ENCODE measurements around the gene BATF. TPM values are rescaled to one million over a fixed set of nuclear protein-coding genes. Genes with fewer than 3 reads are reported as not detected.

BATF gene
- total RNA-seq, 5 donors from 2014 or later (not counting 1 experiment from before 2014, with no cell fraction given), result 12.0 to 22.4 (median 19.2) TPM

DNA sequence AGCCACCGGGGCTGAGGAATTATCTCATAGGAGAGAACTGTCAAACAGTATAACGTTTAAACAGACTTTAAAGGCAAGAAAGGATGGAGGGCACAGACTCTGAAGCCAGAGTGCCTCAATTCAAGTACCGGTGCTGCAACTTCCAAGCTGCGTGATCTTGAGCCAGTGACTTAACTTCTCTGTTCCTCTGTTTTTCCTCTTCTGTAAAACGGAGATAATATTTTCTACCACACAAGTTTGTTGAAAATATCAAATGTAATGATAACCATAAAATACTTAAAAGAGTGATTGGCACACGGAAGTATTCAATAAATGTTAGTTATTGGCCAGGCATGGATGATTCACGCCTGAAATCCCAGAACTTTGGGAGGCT, 18.2 kb downstream of the BATF start:
- ChIA-PET POLR2A (interaction anchor here in 1 of 2 donors (1.7 kb wide), 1 partner anchor 13 kb away, joined by 8 read pairs; no protein-coding TSS in a partner anchor), CTCF (interaction anchor here in 1 of 2 donors (0.5 to 1.6 kb wide), 4 partner anchors 19 to 22 kb away, joined by 3 to 7 read pairs (median 4); partner anchors contain the start of gene BATF)
- Mint-ChIP-seq H3K9me3 (no peaks in the 10 kb centered on the region), H3K27ac (peak overlapping the region; percentile 96 to 99), H3K4me1 (peaks cover 55 to 80% (median 76%) of the 10 kb centered on the region in 3 donors), H3K4me3 (peak overlapping the region in 2 of 3 donors; percentile 3 to 17), H3K36me3 (peaks cover 19% of the 10 kb centered on the region), H3K27me3 (no peaks in the 10 kb centered on the region)
- Histone ChIP-seq H3K4me1 (ENCODE audit: control insufficient read depth in 1 of 2, extremely low read depth in 1 of 2, insufficient read depth in 2 of 2, low read length in 2 of 2) (peaks cover 14 to 78% of the 10 kb centered on the region in 2 experiments), H3K27ac (ENCODE audit: low read length) (peak overlapping the region; percentile 97), H3K27me3 (replicated peaks in 1 of 2; ENCODE audit: control insufficient read depth in 2 of 2, extremely low read depth in 1 of 2, insufficient read depth in 2 of 2, low read length in 1 of 2) (no peaks in the 10 kb centered on the region), H3K9me3 (no peaks in the 10 kb centered on the region), H3K4me3 (ENCODE audit: control insufficient read depth in 1 of 2, extremely low read depth in 1 of 2, low read length in 1 of 2) (no peak overlapping the region), H3K36me3 (ENCODE audit: control insufficient read depth in 2 of 2, extremely low read depth in 1 of 2, insufficient read depth in 1 of 2, low read length in 1 of 2) (peaks cover 0 to 10% of the 10 kb centered on the region in 2 donors)
- 60% methylated on average over 2 of the region's 7 CpGs for WGBS (ENCODE audit: insufficient coverage)
- DNase-seq, result no peak
- ATAC-seq (replicated peaks in 1 of 4), result no peak

DNA sequence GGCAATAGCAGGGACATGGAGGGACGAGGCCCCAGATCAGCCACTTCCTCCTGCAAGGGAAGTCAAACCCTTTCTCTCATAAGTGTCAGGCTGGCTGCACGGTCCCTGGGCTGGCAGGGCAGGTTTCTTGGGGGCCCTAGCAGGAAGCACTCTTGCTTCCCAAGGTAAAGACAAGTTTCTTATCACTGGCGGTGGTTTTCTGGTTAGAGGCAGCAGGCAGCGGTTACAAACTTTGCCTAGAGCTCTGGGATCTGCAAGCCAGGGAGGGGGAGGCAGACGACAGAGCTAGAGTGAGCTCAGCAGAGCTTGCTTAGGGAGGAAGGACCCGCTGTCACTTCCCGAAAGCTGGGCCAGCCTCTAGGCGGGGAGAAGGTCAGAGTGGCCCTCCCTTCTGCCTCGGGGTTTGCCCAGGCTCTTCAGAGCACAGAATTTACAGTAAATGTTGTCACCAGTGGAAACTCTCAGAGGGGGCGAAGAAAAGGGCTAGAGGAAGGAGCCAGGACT, 20.4 kb downstream of the BATF start:
- peak; percentile 73 to 88 (median 77) for ATAC-seq (replicated peaks in 1 of 4)
- Mint-ChIP-seq H3K4me1 (peaks cover 48 to 72% (median 65%) of the 10 kb centered on the region in 3 donors), H3K4me3 (peak overlapping the region; percentile 70 to 75 (median 71))

DNA sequence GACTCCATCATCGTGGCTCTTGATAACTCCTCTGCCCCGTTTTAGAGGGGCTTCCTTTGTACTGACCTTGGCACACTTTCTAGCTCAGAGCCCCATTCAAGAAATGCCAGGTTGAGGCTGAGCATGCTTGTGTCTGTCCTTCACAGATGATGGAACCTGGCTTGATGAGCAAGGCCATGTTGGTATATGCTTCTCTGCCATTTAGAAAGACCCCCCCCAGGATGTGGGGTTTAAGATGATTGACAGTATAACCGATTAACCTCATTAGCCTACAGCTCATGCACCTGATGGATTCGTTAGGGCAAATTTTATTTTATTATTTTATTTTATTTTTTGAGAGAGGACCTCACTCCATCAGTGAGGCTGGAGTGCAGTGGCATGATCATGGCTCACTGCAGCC, 21.0 kb downstream of the BATF start:
- Histone ChIP-seq H3K27me3 (replicated peaks in 1 of 2; ENCODE audit: control insufficient read depth in 2 of 2, extremely low read depth in 1 of 2, insufficient read depth in 2 of 2, low read length in 1 of 2) (no peaks in the 10 kb centered on the region), H3K9me3 (no peaks in the 10 kb centered on the region), H3K4me3 (ENCODE audit: control insufficient read depth in 1 of 2, extremely low read depth in 1 of 2, low read length in 1 of 2) (peak overlapping the region; percentile 36 to 39), H3K4me1 (ENCODE audit: control insufficient read depth in 1 of 2, extremely low read depth in 1 of 2, insufficient read depth in 2 of 2, low read length in 2 of 2) (peaks cover 14 to 80% of the 10 kb centered on the region in 2 experiments), H3K27ac (ENCODE audit: low read length) (peak overlapping the region; percentile 97), H3K36me3 (ENCODE audit: control insufficient read depth in 2 of 2, extremely low read depth in 1 of 2, insufficient read depth in 1 of 2, low read length in 1 of 2) (peaks cover 0 to 20% of the 10 kb centered on the region in 2 donors)
- no peaks in the 10 kb centered on the region for H3K9me3 Mint-ChIP-seq
- peak overlapping the region; percentile 96 to 99 for H3K27ac Mint-ChIP-seq
- POLR2A ChIA-PET, result interaction anchor here (0.5 to 1.6 kb wide), 5 partner anchors 117 to 1486 kb away, joined by 3 to 9 read pairs (median 5); no protein-coding TSS in a partner anchor
- H3K4me1 Mint-ChIP-seq, result peaks cover 45 to 71% (median 63%) of the 10 kb centered on the region in 3 donors
- CTCF ChIA-PET, result interaction anchor here (0.8 to 2.1 kb wide), 7 partner anchors 12 to 54 kb away, joined by 3 to 11 read pairs (median 5); partner anchors contain the start of gene BATF (in 1 of the 2)
- 6% methylated on average over 2 of the region's 4 CpGs for WGBS (ENCODE audit: insufficient coverage)
- H3K27me3 Mint-ChIP-seq, result no peaks in the 10 kb centered on the region
- DNase-seq (peak in 10 of 35 experiments; percentile 13 to 57 (median 40)), ATAC-seq (replicated peaks in 1 of 4) (peak; percentile 21 to 43 (median 28))
- peak overlapping the region; percentile 70 to 75 (median 71) for H3K4me3 Mint-ChIP-seq
- H3K36me3 Mint-ChIP-seq, result peaks cover 19% of the 10 kb centered on the region

More for the DNA sequence above, 20.4 kb downstream of the BATF start:
- H3K36me3 Mint-ChIP-seq, result peaks cover 14% of the 10 kb centered on the region
- 0% methylated on average over 8 of the region's 10 CpGs for WGBS (ENCODE audit: insufficient coverage)
- Histone ChIP-seq H3K36me3 (ENCODE audit: control insufficient read depth in 2 of 2, extremely low read depth in 1 of 2, insufficient read depth in 1 of 2, low read length in 1 of 2) (peaks cover 0 to 17% of the 10 kb centered on the region in 2 donors), H3K27me3 (replicated peaks in 1 of 2; ENCODE audit: control insufficient read depth in 2 of 2, extremely low read depth in 1 of 2, insufficient read depth in 2 of 2, low read length in 1 of 2) (no peaks in the 10 kb centered on the region), H3K4me3 (ENCODE audit: control insufficient read depth in 1 of 2, extremely low read depth in 1 of 2, low read length in 1 of 2) (peak overlapping the region; percentile 36 to 39), H3K27ac (ENCODE audit: low read length) (peak overlapping the region; percentile 97), H3K4me1 (ENCODE audit: control insufficient read depth in 1 of 2, extremely low read depth in 1 of 2, insufficient read depth in 2 of 2, low read length in 2 of 2) (peaks cover 14 to 84% of the 10 kb centered on the region in 2 experiments), H3K9me3 (no peaks in the 10 kb centered on the region)
- DNase-seq, result peak in 34 of 35 experiments; percentile 46 to 87 (median 74)
- H3K9me3 Mint-ChIP-seq, result no peaks in the 10 kb centered on the region
- ChIA-PET CTCF (interaction anchor here (0.8 to 2.1 kb wide), 8 partner anchors 11 to 54 kb away, joined by 3 to 11 read pairs (median 4); partner anchors contain the start of gene BATF (in 1 of the 2)), POLR2A (interaction anchor here (0.5 to 1.6 kb wide), 4 partner anchors 166 to 1486 kb away, joined by 3 to 9 read pairs (median 6); no protein-coding TSS in a partner anchor)
- H3K27ac Mint-ChIP-seq, result peak overlapping the region; percentile 96 to 99
- no peaks in the 10 kb centered on the region for H3K27me3 Mint-ChIP-seq

DNA sequence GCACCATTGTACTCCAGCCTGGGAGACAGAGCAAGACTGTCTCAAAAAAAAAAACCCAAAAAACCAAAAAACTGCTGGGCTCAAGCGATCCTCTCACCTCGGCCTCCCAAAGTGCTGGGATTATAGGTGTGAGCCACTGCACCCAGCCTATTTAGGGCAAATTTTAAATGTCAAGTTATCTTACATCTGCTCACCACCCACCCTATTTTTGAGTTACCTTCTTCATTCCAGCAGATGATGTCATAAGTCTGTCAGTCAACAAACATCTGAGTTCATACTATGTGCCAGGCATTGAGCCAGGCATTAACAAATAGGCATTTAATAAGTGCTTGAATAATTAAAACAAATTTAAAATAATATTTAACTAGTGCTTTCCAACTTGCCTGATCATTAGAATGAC, 21.5 kb downstream of the BATF start:
- no CpG with 5 or more reads among the region's 2 CpGs for WGBS (ENCODE audit: insufficient coverage)
- Mint-ChIP-seq H3K27ac (peak overlapping the region; percentile 82 to 99), H3K36me3 (peaks cover 21% of the 10 kb centered on the region), H3K9me3 (no peaks in the 10 kb centered on the region), H3K4me3 (no peak overlapping the region), H3K4me1 (peaks cover 41 to 71% (median 60%) of the 10 kb centered on the region in 3 donors), H3K27me3 (no peaks in the 10 kb centered on the region)
- ATAC-seq (replicated peaks in 1 of 4) (no peak), DNase-seq (no peak)
- Histone ChIP-seq H3K36me3 (ENCODE audit: control insufficient read depth in 2 of 2, extremely low read depth in 1 of 2, insufficient read depth in 1 of 2, low read length in 1 of 2) (peaks cover 0 to 22% of the 10 kb centered on the region in 2 donors), H3K4me3 (ENCODE audit: control insufficient read depth in 1 of 2, extremely low read depth in 1 of 2, low read length in 1 of 2) (no peak overlapping the region), H3K9me3 (no peaks in the 10 kb centered on the region), H3K4me1 (ENCODE audit: control insufficient read depth in 1 of 2, extremely low read depth in 1 of 2, insufficient read depth in 2 of 2, low read length in 2 of 2) (peaks cover 14 to 76% of the 10 kb centered on the region in 2 experiments), H3K27me3 (replicated peaks in 1 of 2; ENCODE audit: control insufficient read depth in 2 of 2, extremely low read depth in 1 of 2, insufficient read depth in 2 of 2, low read length in 1 of 2) (no peaks in the 10 kb centered on the region), H3K27ac (ENCODE audit: low read length) (peak overlapping the region; percentile 97)
- POLR2A ChIA-PET, result interaction anchor here in 1 of 2 donors (0.6 to 1.6 kb wide), 2 partner anchors 116 to 285 kb away, joined by 3 to 5 read pairs; no protein-coding TSS in a partner anchor
- CTCF ChIA-PET, result interaction anchor here in 1 of 2 donors (0.8 to 2.0 kb wide), 2 partner anchors 17 to 21 kb away, joined by 3 to 11 read pairs; partner anchors contain the start of gene BATF

DNA sequence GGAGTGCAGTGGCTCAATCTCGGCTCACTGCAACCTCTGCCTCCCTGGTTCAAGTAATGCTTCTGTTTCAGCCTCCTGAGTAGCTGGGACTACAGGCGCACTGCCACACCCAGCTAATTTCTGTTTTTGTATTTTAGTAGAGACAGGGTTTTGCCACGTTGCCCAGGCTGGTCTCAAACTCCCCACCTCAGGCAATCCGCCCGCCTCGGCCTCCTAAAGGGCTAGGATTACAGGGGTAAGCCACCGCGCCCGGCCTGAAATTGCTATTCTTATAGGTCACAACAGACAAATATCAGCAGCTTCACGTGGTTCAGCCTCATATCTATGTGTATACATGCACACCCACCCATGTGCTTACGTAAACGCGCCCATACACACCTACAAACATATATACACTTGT, 23.6 kb downstream of the BATF start:
- peak overlapping the region; percentile 43 to 44 for H3K27ac Mint-ChIP-seq
- WGBS (ENCODE audit: insufficient coverage), result 95% methylated on average over 11 of the region's 13 CpGs
- ATAC-seq (replicated peaks in 1 of 4), result no peak
- H3K27me3 Mint-ChIP-seq, result no peaks in the 10 kb centered on the region
- H3K4me1 Mint-ChIP-seq, result peaks cover 32 to 61% (median 47%) of the 10 kb centered on the region in 3 donors
- Histone ChIP-seq H3K4me3 (ENCODE audit: control insufficient read depth in 1 of 2, extremely low read depth in 1 of 2, low read length in 1 of 2) (no peak overlapping the region), H3K4me1 (ENCODE audit: control insufficient read depth in 1 of 2, extremely low read depth in 1 of 2, insufficient read depth in 2 of 2, low read length in 2 of 2) (peaks cover 14 to 69% of the 10 kb centered on the region in 2 experiments), H3K27ac (ENCODE audit: low read length) (no peak overlapping the region), H3K9me3 (no peaks in the 10 kb centered on the region), H3K27me3 (replicated peaks in 1 of 2; ENCODE audit: control insufficient read depth in 2 of 2, extremely low read depth in 1 of 2, insufficient read depth in 2 of 2, low read length in 1 of 2) (no peaks in the 10 kb centered on the region), H3K36me3 (ENCODE audit: control insufficient read depth in 2 of 2, extremely low read depth in 1 of 2, insufficient read depth in 1 of 2, low read length in 1 of 2) (peaks cover 0 to 22% of the 10 kb centered on the region in 2 donors)
- no peak overlapping the region for H3K4me3 Mint-ChIP-seq
- ChIA-PET POLR2A (no interaction called here), CTCF (no interaction called here)
- peaks cover 21% of the 10 kb centered on the region for H3K36me3 Mint-ChIP-seq
- DNase-seq, result no peak
- H3K9me3 Mint-ChIP-seq, result no peaks in the 10 kb centered on the region

DNA sequence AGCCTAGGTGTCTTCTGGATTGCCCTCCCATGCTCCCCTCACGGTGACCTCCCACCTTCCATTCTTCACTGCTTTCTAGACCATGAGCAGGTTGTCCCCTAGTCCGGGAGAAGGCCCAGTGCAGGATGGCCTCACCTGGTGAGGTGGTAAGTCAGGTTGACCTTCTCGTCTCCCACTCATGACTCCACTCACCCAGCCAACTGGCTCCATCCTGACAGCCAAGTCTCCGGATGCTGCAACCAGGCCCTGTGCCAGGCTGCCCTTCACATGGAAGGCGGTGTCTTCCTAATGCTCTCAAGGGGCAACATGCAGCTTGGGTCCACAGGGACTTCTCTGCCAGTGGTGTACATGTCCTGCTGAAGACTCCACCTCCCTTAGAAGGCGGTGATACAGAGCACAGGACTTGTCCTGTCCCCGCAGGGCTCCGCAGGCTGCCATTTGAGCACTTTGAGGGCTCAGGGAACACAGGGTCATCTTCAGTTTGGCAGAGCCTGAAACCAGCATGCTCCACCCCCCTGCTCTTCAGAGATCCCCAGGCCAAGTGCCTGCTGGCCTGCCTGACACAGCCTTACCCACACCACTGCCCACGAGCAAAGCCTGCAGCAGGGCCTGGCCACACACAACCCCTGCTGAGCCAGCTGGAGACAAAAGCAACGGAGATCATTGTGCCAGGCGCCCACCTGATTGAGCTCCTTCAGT, 25.4 kb downstream of the BATF start:
- H3K36me3 Mint-ChIP-seq, result peaks cover 21% of the 10 kb centered on the region
- Histone ChIP-seq H3K4me1 (ENCODE audit: control insufficient read depth in 1 of 2, extremely low read depth in 1 of 2, insufficient read depth in 2 of 2, low read length in 2 of 2) (peaks cover 11 to 56% of the 10 kb centered on the region in 2 experiments), H3K9me3 (no peaks in the 10 kb centered on the region), H3K4me3 (ENCODE audit: control insufficient read depth in 1 of 2, extremely low read depth in 1 of 2, low read length in 1 of 2) (no peak overlapping the region), H3K27me3 (replicated peaks in 1 of 2; ENCODE audit: control insufficient read depth in 2 of 2, extremely low read depth in 1 of 2, insufficient read depth in 2 of 2, low read length in 1 of 2) (no peaks in the 10 kb centered on the region), H3K27ac (ENCODE audit: low read length) (no peak overlapping the region), H3K36me3 (ENCODE audit: control insufficient read depth in 2 of 2, extremely low read depth in 1 of 2, insufficient read depth in 1 of 2, low read length in 1 of 2) (peaks cover 0 to 22% of the 10 kb centered on the region in 2 donors)
- no peak overlapping the region for H3K4me3 Mint-ChIP-seq
- no peaks in the 10 kb centered on the region for H3K9me3 Mint-ChIP-seq
- DNase-seq (no peak), ATAC-seq (replicated peaks in 1 of 4) (no peak)
- 92% methylated on average over 4 of the region's 11 CpGs for WGBS (ENCODE audit: insufficient coverage)
- ChIA-PET POLR2A (no interaction called here), CTCF (no interaction called here)
- H3K27ac Mint-ChIP-seq, result peak overlapping the region; percentile 69 to 80
- H3K4me1 Mint-ChIP-seq, result peaks cover 14 to 52% (median 38%) of the 10 kb centered on the region in 3 donors
- H3K27me3 Mint-ChIP-seq, result no peaks in the 10 kb centered on the region
